Adrenal gland (tissue), 5 donors: ENCODE data around the gene BFSP1.

Source experiments
- POLR2A ChIP-seq, 2 donors: fragments of 450-650 bp; IDR thresholded peaks; one replicate each; pipeline ENCODE4 v1.6.1; 2017; ENCODE audit warnings: antibody characterized with exemption in 2 of 2, mild to moderate bottlenecking in 2 of 2, moderate library complexity in 1 of 2
- TF ChIP-seq, protein P1 (sequence below), 6 experiments: fragments of 450-650 bp in 4 of 6; fragments of 200-600 bp in 2 of 6; sonication (generic) in 1 of 6; IDR thresholded peaks; 1 replicate in 5 of 6; 2 replicates in 1 of 6; pipeline versions ENCODE4 v1.5.1 to v1.8.0; 2016 to 2021; ENCODE audit warnings: antibody characterized with exemption in 6 of 6, mild to moderate bottlenecking in 2 of 6, moderate library complexity in 1 of 6
- donor health status: DM: no; HTN: no; CAD: no.

DNA sequence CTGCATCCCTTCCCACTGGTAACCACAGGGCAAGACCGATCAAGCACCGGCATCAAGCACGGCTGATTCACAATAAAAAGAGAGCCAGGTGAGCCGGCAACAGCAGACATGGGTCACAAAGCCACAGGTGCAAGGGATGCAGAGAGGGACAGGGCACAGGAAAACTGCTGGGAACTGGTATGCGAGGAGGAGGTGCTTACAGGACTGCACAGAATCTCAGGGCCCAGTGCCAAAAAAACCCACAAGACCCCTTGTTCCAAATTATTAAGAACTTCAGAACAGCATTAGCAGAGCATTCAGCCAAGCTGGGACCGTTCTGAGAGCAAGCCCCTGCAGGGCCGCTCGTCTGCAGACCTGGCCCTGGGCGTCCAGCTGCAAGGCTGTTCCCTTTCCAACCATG, 35.4 kb downstream of the BFSP1 start:
- TF ChIP-seq, protein P1, sequence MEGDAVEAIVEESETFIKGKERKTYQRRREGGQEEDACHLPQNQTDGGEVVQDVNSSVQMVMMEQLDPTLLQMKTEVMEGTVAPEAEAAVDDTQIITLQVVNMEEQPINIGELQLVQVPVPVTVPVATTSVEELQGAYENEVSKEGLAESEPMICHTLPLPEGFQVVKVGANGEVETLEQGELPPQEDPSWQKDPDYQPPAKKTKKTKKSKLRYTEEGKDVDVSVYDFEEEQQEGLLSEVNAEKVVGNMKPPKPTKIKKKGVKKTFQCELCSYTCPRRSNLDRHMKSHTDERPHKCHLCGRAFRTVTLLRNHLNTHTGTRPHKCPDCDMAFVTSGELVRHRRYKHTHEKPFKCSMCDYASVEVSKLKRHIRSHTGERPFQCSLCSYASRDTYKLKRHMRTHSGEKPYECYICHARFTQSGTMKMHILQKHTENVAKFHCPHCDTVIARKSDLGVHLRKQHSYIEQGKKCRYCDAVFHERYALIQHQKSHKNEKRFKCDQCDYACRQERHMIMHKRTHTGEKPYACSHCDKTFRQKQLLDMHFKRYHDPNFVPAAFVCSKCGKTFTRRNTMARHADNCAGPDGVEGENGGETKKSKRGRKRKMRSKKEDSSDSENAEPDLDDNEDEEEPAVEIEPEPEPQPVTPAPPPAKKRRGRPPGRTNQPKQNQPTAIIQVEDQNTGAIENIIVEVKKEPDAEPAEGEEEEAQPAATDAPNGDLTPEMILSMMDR (IDR thresholded peaks at IDR 0.05): no peak
- no peak for TF ChIP-seq POLR2A (IDR thresholded peaks at IDR 0.05)
